Activated T-cell treated with anti-CD3 and anti-CD28 coated beads for 24 hours (primary cell): ENCODE results near the gene PSMC6.
"Not testable (repeated sequence)": the region's sequence is repeated elsewhere in the genome, so short reads cannot be mapped to it uniquely, and the experiment has no call there.

Source experiments
- DNase-seq: peaks from one replicate; pipeline ENCODE4 v3.0.0-alpha.2; 2020; ENCODE audit warnings: low read depth

The PSMC6 gene

GRCh38 chr14:52723514-52724359 is 16.7 kb downstream of the PSMC6 start:
- DNase-seq = no peak

GRCh38 chr14:52724360-52724644 is 17.3 kb downstream of the PSMC6 start:
- DNase-seq = no peak

- DNase-seq = not testable (repeated sequence)
Measured at GRCh38 chr14:52727509-52727908, 20.5 kb downstream of the PSMC6 start.

GRCh38 chr14:52729035-52729434 is 22.0 kb downstream of the PSMC6 start:
- DNase-seq = not testable (repeated sequence)

- no peak for DNase-seq
Measured at GRCh38 chr14:52729585-52729924, 22.6 kb downstream of the PSMC6 start.

- DNase-seq = peak; percentile 99
Measured at GRCh38 chr14:52729925-52730708, 23.1 kb downstream of the PSMC6 start, which contains the start of gene STYX. TSS of gene STYX (plus strand) at chr14:52730166. CDS start at chr14:52730475, 309 bp downstream.

- no peak for DNase-seq
Measured at GRCh38 chr14:52730709-52731111, 23.7 kb downstream of the PSMC6 start.

- DNase-seq = no peak
Measured at GRCh38 chr14:52733824-52734223, 26.8 kb downstream of the PSMC6 start.

- DNase-seq = no peak
Measured at GRCh38 chr14:52735921-52736489, 29.0 kb downstream of the PSMC6 start.

- no peak for DNase-seq
Measured at GRCh38 chr14:52738409-52738808, 31.4 kb downstream of the PSMC6 start.

- no peak for DNase-seq
Measured at GRCh38 chr14:52740751-52741150, 33.8 kb downstream of the PSMC6 start.

GRCh38 chr14:52741865-52742264 is 34.9 kb downstream of the PSMC6 start:
- no peak for DNase-seq

GRCh38 chr14:52748647-52749292 is 41.8 kb downstream of the PSMC6 start:
- no peak for DNase-seq

- DNase-seq = no peak
Measured at GRCh38 chr14:52755607-52756316, 48.8 kb downstream of the PSMC6 start.

GRCh38 chr14:52759145-52759544 is 52.1 kb downstream of the PSMC6 start:
- no peak for DNase-seq

GRCh38 chr14:52762923-52763322 is 55.9 kb downstream of the PSMC6 start:
- not testable (repeated sequence) for DNase-seq

GRCh38 chr14:52767058-52767833 is 60.2 kb downstream of the PSMC6 start:
- DNase-seq = no peak

- DNase-seq = no peak
Measured at GRCh38 chr14:52769887-52770286, 62.9 kb downstream of the PSMC6 start.

GRCh38 chr14:52776816-52777215 is 69.8 kb downstream of the PSMC6 start:
- DNase-seq = no peak
